CD4-positive, alpha-beta T cell (primary cell): ENCODE measurements around the gene THADA. TPM values are rescaled to one million over a fixed set of nuclear protein-coding genes. Genes with fewer than 3 reads are reported as not detected.

Source experiments
- ATAC-seq: fragments of 200-7000 bp; cut with Tn5 transposase; one replicate; pipeline ENCODE4 v1.10.0; 2022; ENCODE audit warnings: mild to moderate bottlenecking; ENCODE audit not compliant: poor library complexity
- CTCF ChIA-PET: fragments of 350-600 bp; sonication (Branson Sonifier 250); formaldehyde crosslinking; loops from one replicate; lab custom pipeline; 2021; ENCODE audit warnings: antibody characterized with exemption, inconsistent platforms; lab: Charles Lee
- POLR2A ChIA-PET: fragments of 350-600 bp; sonication (Branson Sonifier 250); formaldehyde crosslinking; loops from one replicate; lab custom pipeline; 2021; ENCODE audit warnings: antibody characterized with exemption, inconsistent platforms; lab: Charles Lee
- DNase-seq, 14 experiments: peaks; one replicate each; pipeline ENCODE4 v3.0.0-alpha.2; 2013 to 2020; ENCODE audit warnings: mixed read lengths in 2 of 14
- H3K27ac ChIP-seq, 2 donors: one replicate each; pipeline versions ENCODE4 v1.5.1 to v1.7.0; 2013; ENCODE audit warnings: low read length in 2 of 2, low read depth in 1 of 2, mild to moderate bottlenecking in 1 of 2
- H3K27me3 ChIP-seq, 2 experiments: 1 replicate in 1 of 2; 2 replicates in 1 of 2; pipeline versions ENCODE4 v1.6.1 to v1.7.0; 2013; ENCODE audit warnings: low read length in 2 of 2, control low read depth in 1 of 2, mild to moderate bottlenecking in 1 of 2, moderate library complexity in 1 of 2; ENCODE audit not compliant: insufficient read depth in 2 of 2, control insufficient read depth in 1 of 2
- H3K36me3 ChIP-seq: one replicate; pipeline ENCODE4 v1.6.1; 2013; ENCODE audit warnings: low read length, control low read depth; ENCODE audit not compliant: insufficient read depth
- H3K4me1 ChIP-seq: one replicate; pipeline ENCODE4 v1.6.1; 2013; ENCODE audit warnings: low read length, control low read depth; ENCODE audit not compliant: insufficient read depth
- H3K4me3 ChIP-seq: one replicate; pipeline ENCODE4 v1.5.1; 2013; ENCODE audit warnings: mild to moderate bottlenecking, low read length, moderate library complexity
- H3K9me3 ChIP-seq, 2 experiments: 1 replicate in 1 of 2; 2 replicates in 1 of 2; pipeline versions ENCODE4 v1.6.1 to v1.7.0; 2013; ENCODE audit warnings: low read length in 2 of 2, mild to moderate bottlenecking in 2 of 2, control low read depth in 1 of 2, moderate library complexity in 1 of 2; ENCODE audit not compliant: control insufficient read depth in 1 of 2, insufficient read depth in 1 of 2
- H3K27ac Mint-ChIP-seq: one replicate; pipeline ENCODE4 v1.8.0; 2020; ENCODE audit warnings: mixed read lengths
- H3K27me3 Mint-ChIP-seq: one replicate; pipeline ENCODE4 v1.8.0; 2021; ENCODE audit warnings: mixed read lengths
- H3K36me3 Mint-ChIP-seq: one replicate; pipeline ENCODE4 v1.8.0; 2021; ENCODE audit warnings: low read depth, mixed read lengths
- H3K4me1 Mint-ChIP-seq: one replicate; pipeline ENCODE4 v1.8.0; 2021; ENCODE audit warnings: low read depth, mixed read lengths
- H3K4me3 Mint-ChIP-seq: one replicate; pipeline ENCODE4 v1.8.0; 2020; ENCODE audit warnings: mild to moderate bottlenecking, mixed read lengths
- H3K9me3 Mint-ChIP-seq: one replicate; pipeline ENCODE4 v1.8.0; 2020; ENCODE audit warnings: mixed read lengths
- intact Hi-C, 2 experiments: fragments of 100-400 bp; cut with DNase I in 1 of 2; cut with micrococcal nuclease in 1 of 2; formaldehyde crosslinking; loops; one replicate each; pipeline versions ENCODE4 v1.15.1 to v1.9.0; 2023 to 2025; cut with DNase I, micrococcal nuclease
- total RNA-seq, 174 experiments: library from RNA in 2 of 174; stranded (reverse) in 2 of 174; gene quantifications; one replicate each; pipeline ENCODE4 v1.2.3 and lab custom pipeline; 2021 to 2026
- TF ChIP-seq, protein P1 (sequence below): fragments of 200-600 bp; IDR thresholded peaks from one replicate; pipeline ENCODE4 v1.8.0; 2022; ENCODE audit warnings: antibody characterized with exemption, mild to moderate bottlenecking

Gene THADA
- total RNA-seq, 2 experiments from 2014 or later = 29.3 to 32.9 TPM

DNA sequence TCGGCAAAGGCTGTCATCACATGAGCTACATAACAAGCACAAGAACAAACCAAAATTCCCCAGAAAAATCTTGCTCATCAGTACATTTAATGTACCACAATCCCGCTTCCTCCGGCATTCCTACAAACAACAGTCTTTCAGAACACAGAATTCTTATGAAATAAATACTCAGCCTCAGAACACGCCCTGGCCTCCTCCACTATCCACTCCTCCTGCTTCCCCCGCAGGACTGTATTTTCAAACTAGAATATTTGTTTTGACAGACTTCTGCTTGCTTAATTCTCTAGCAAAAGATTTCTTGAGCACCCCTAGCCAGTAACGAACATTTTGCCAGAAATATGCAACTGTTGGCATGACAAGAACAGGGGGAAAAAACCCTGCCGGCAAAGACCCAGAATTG, 131.2 kb downstream of the THADA start:
- Histone ChIP-seq H3K27ac (no peak overlapping the region), H3K4me3 (no peak overlapping the region), H3K27me3 (no peaks in the 10 kb centered on the region), H3K36me3 (no peaks in the 10 kb centered on the region), H3K4me1 (no peaks in the 10 kb centered on the region), H3K9me3 (no peaks in the 10 kb centered on the region)
- ChIA-PET POLR2A (no interaction called here), CTCF (no interaction called here)
- TF ChIP-seq, protein P1, sequence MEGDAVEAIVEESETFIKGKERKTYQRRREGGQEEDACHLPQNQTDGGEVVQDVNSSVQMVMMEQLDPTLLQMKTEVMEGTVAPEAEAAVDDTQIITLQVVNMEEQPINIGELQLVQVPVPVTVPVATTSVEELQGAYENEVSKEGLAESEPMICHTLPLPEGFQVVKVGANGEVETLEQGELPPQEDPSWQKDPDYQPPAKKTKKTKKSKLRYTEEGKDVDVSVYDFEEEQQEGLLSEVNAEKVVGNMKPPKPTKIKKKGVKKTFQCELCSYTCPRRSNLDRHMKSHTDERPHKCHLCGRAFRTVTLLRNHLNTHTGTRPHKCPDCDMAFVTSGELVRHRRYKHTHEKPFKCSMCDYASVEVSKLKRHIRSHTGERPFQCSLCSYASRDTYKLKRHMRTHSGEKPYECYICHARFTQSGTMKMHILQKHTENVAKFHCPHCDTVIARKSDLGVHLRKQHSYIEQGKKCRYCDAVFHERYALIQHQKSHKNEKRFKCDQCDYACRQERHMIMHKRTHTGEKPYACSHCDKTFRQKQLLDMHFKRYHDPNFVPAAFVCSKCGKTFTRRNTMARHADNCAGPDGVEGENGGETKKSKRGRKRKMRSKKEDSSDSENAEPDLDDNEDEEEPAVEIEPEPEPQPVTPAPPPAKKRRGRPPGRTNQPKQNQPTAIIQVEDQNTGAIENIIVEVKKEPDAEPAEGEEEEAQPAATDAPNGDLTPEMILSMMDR = no peak
- DNase-seq (no peak), ATAC-seq (no peak)
- H3K4me1 Mint-ChIP-seq = peaks cover 6% of the 10 kb centered on the region
- no peak overlapping the region for H3K4me3 Mint-ChIP-seq
- peaks cover 34% of the 10 kb centered on the region for H3K36me3 Mint-ChIP-seq
- no peaks in the 10 kb centered on the region for H3K9me3 Mint-ChIP-seq
- no peaks in the 10 kb centered on the region for H3K27me3 Mint-ChIP-seq
- no peak overlapping the region for H3K27ac Mint-ChIP-seq
- intact Hi-C loops = no loop called here

DNA sequence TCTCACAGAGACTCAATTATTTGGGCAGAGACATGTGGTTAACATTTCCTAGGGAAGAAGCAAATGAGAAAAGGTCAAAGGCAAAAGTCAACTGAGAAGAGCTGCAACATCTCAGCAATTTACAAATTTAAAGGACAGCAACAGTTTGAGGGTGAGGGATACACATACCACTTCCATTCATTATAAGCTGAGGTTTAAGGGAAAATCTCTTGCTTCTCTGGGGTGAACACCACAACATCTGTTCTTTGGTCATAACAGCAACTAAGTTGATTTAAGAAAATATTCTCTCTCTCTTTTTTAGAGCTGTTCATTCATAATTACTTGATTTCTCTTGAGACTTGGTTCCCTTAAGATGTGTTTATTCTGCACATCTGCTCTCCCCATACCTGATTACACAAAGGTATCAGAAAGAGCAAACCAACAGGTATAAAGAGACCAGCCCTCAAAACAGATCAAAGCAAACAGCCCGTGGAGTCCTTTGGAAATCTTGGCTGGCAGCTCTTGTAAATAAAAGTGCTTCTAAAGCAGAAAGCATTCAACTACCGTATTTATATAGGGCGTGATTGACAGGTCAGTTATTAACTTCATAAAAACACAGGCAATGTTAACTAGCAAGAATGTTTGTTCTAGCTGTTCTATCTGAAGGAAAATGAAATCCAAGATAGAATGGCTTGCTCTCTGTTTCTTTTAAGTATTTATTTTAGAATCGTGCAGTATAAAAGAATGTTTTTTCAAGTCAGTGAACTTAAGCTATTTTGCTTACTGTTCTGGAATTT, 132.8 kb downstream of the THADA start:
- H3K4me1 Mint-ChIP-seq = peaks cover 11% of the 10 kb centered on the region
- H3K9me3 ChIP-seq = no peaks in the 10 kb centered on the region
- ChIA-PET CTCF (interaction anchor here (1.2 kb wide), 1 partner anchor 10 kb away, joined by 3 read pairs; no protein-coding TSS in a partner anchor), POLR2A (no interaction called here)
- H3K27ac ChIP-seq = no peak overlapping the region
- TF ChIP-seq, protein P1 = no peak
- H3K27me3 ChIP-seq = no peaks in the 10 kb centered on the region
- intact Hi-C loops = no loop called here
- H3K4me1 ChIP-seq = no peaks in the 10 kb centered on the region
- no peaks in the 10 kb centered on the region for H3K27me3 Mint-ChIP-seq
- DNase-seq (no peak), ATAC-seq (no peak)
- no peak overlapping the region for H3K4me3 Mint-ChIP-seq
- H3K27ac Mint-ChIP-seq = no peak overlapping the region
- H3K36me3 Mint-ChIP-seq = peaks cover 31% of the 10 kb centered on the region
- no peaks in the 10 kb centered on the region for H3K36me3 ChIP-seq
- no peaks in the 10 kb centered on the region for H3K9me3 Mint-ChIP-seq
- H3K4me3 ChIP-seq = no peak overlapping the region

DNA sequence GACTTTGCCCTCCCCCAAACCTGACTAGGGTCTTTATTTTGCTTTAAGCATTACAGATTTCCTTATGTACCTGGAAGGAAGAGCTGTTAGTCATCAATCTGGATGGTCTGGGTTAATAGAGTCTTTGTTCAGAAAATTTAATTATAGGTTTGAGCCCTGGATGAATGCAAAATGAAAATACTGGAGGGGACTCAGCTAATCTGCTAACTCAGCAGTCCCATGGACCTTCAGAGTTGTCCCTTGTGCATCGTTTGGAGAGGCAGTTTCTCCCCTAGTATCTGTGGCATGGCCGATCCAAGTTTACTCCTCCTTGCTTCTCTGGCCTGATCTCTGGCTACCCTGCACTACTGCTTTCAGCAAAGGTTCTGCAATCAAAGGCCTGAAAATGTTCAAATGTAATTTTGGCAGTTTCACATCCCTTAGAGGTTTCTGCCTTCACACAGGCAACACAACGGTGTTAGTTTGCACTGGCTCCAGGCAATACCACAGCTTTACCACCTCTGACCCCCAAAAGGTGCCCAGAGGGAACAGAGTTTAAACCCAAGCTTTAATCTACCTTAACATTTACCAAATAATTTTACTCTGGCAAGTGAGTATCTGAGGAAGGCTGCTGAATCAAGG, 134.3 kb downstream of the THADA start:
- no peaks in the 10 kb centered on the region for H3K36me3 ChIP-seq
- no peak overlapping the region for H3K27ac ChIP-seq
- no peaks in the 10 kb centered on the region for H3K9me3 Mint-ChIP-seq
- ATAC-seq (no peak), DNase-seq (peak in 2 of 14 experiments; percentile 3 to 6)
- ChIA-PET POLR2A (no interaction called here), CTCF (no interaction called here)
- no peaks in the 10 kb centered on the region for H3K4me1 ChIP-seq
- no peaks in the 10 kb centered on the region for H3K9me3 ChIP-seq
- H3K27me3 Mint-ChIP-seq = no peaks in the 10 kb centered on the region
- H3K4me1 Mint-ChIP-seq = peaks cover 11% of the 10 kb centered on the region
- no peak overlapping the region for H3K4me3 ChIP-seq
- intact Hi-C loops = no loop called here
- TF ChIP-seq, protein P1 = no peak
- H3K4me3 Mint-ChIP-seq = no peak overlapping the region
- peaks cover 35% of the 10 kb centered on the region for H3K36me3 Mint-ChIP-seq
- H3K27me3 ChIP-seq = no peaks in the 10 kb centered on the region
- no peak overlapping the region for H3K27ac Mint-ChIP-seq
